Measurements from ENCODE around the gene DPYSL5.

- TF ChIP-seq POLR2A (IDR thresholded peaks at IDR 0.05): no peak
- no peak for TF ChIP-seq CTCF (IDR thresholded peaks at IDR 0.05)
These were observed 53.6 kb downstream of the DPYSL5 start for GRCh38 chr2:26901326-26902183.

All from right lobe of liver (tissue), 4 donors.